NCI-H1694 treated with DMSO at 0.1 percent for 48 hours (cell line): ENCODE results near the gene RNF103.
"Not testable (repeated sequence)": the region's sequence is repeated elsewhere in the genome, so short reads cannot be mapped to it uniquely, and the experiment has no call there.

Experiments
- DNase-seq: peaks from one replicate; lab custom pipeline; 2025; lab: John Stamatoyannopoulos, UW

RNF103 gene

GRCh38 chr2:86623494-86624266 is at the start of gene RNF103:
Gene RNF103 (minus strand): TSS chr2:86623865. CDS start chr2:86622886, 979 bp downstream.
- peak; percentile 78 for DNase-seq

- DNase-seq, result no peak
Observed at GRCh38 chr2:86673011-86673410, 49.3 kb upstream of the RNF103 start.

- DNase-seq, result no peak
Observed at GRCh38 chr2:86672027-86672545, 48.4 kb upstream of the RNF103 start.

- no peak for DNase-seq
Observed at GRCh38 chr2:86671337-86671981, 47.8 kb upstream of the RNF103 start.

- DNase-seq, result not testable (repeated sequence)
Observed at GRCh38 chr2:86669323-86669722, 45.7 kb upstream of the RNF103 start.

- no peak for DNase-seq
Observed at GRCh38 chr2:86661333-86661732, 37.7 kb upstream of the RNF103 start.

GRCh38 chr2:86650188-86650587 is 26.5 kb upstream of the RNF103 start:
- no peak for DNase-seq

- no peak for DNase-seq
Observed at GRCh38 chr2:86649119-86649947, 25.7 kb upstream of the RNF103 start.

GRCh38 chr2:86648681-86649080 is 25.0 kb upstream of the RNF103 start:
- no peak for DNase-seq

- no peak for DNase-seq
Observed at GRCh38 chr2:86646865-86647264, 23.2 kb upstream of the RNF103 start.

- DNase-seq, result no peak
Observed at GRCh38 chr2:86646329-86646728, 22.7 kb upstream of the RNF103 start.

GRCh38 chr2:86645752-86646151 is 22.1 kb upstream of the RNF103 start:
- DNase-seq, result no peak

GRCh38 chr2:86638712-86639111 is 15.0 kb upstream of the RNF103 start:
- DNase-seq, result no peak

- DNase-seq, result no peak
Observed at GRCh38 chr2:86636842-86637241, 13.2 kb upstream of the RNF103 start.

- no peak for DNase-seq
Observed at GRCh38 chr2:86634352-86634751, 10.7 kb upstream of the RNF103 start.

GRCh38 chr2:86633155-86633651 is 9.5 kb upstream of the RNF103 start:
- peak; percentile 95 for DNase-seq

- peak; percentile 88 for DNase-seq
Observed at GRCh38 chr2:86632672-86633071, 9.0 kb upstream of the RNF103 start.

- DNase-seq, result peak; percentile 14
Observed at GRCh38 chr2:86631846-86632485, 8.3 kb upstream of the RNF103 start.

- DNase-seq, result no peak
Observed at GRCh38 chr2:86628091-86628522, 4.4 kb upstream of the RNF103 start.

GRCh38 chr2:86627550-86627949 is 3.9 kb upstream of the RNF103 start:
- DNase-seq, result no peak

- no peak for DNase-seq
Observed at GRCh38 chr2:86625096-86625495, 1.4 kb upstream of the RNF103 start.

GRCh38 chr2:86624267-86624547 is 542 bp upstream of the RNF103 start:
- no peak for DNase-seq
